Measurements from ENCODE around the gene CCDC74A. TPM values are rescaled to one million over a fixed set of nuclear protein-coding genes. Genes with fewer than 3 reads are reported as not detected.
"Not testable (repeated sequence)": the region's sequence is repeated elsewhere in the genome, so short reads cannot be mapped to it uniquely, and the experiment has no call there.

The CCDC74A gene
- total RNA-seq, 1 donor from 2014 or later, result 7.0 TPM

- no peak for DNase-seq
Measured at GRCh38 chr2:131566371-131566770, 38.7 kb downstream of the CCDC74A start.

DNA sequence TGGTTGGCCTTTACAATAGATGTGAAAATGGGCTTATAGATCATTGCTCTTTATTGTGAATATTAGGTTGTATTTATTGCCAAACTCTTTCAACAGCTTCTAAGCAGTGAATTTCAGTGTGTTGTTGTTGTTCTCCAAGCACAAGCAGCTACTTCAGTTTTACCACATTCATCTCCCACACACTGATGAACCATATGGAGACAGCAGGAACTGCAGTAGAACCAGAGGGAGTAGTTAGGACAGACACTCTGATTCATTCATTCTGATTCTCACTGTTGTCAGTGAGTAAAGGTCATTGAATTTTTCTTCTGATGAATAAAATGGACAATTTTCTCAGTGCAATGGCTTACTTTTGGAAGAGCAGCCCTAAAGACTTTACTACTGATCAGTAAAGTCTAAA is 40.2 kb downstream of the CCDC74A start:
- no peak for DNase-seq

- not testable (repeated sequence) for DNase-seq
Measured at GRCh38 chr2:131568401-131568800, 40.7 kb downstream of the CCDC74A start.

GRCh38 chr2:131572175-131572574 is 44.5 kb downstream of the CCDC74A start:
- DNase-seq, result no peak

DNA sequence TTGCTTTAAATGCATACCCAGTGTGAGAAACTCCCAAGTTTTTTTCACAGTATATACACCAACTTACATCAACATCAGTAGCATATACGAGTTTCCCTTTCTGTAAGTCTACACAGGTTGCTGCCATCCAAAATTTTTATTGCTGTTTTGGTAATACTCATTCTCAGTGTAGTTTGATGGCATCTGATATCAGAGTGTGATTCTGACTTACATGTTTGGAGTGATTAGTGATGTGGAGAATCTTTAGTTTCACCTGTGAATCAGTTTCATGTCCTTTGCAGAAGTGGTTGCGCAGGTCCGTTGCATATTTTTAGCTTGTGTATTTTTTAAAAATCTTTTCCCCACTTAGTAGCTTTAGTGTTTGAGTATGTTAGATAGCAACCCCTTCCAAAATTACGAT is 50.1 kb downstream of the CCDC74A start:
- DNase-seq, result no peak

DNA sequence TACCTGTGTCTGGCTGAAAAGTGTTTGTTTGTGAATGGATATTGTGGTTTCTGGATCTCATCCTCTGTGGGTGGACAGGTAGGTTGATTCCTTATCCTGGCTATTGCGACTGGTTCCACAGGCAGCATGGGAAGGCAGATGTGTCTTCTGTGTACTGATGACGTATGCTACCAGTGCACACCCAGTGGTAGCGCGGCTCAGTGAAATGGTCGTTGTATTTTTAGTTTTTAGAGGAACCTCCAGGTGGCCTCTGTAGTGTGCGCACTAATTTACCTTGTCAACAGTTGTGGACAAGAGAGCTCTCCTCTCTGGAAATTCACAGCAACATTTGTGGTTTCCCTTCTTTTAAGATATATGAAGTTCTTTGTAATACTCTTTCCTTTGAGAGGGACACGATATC is 52.5 kb downstream of the CCDC74A start:
- no peak for DNase-seq

Other genes with a start within 250 kb of the CCDC74A start
- gene RAB6D, start 163.7 kb upstream of the CCDC74A start, total RNA-seq, result not detected
- gene TUBA3D, start 51.8 kb upstream of the CCDC74A start, total RNA-seq, result not detected
- gene MZT2A, start 35.5 kb upstream of the CCDC74A start, total RNA-seq, result 31.1 TPM

Measured in skin of body (tissue), 2 donors.